Astrocyte (in vitro differentiated cells and primary cell): ENCODE measurements around the gene DYRK1A.

Source experiments
- EZH2 ChIP-seq: IDR thresholded peaks from 2 replicates; pipeline ENCODE4 v1.6.1; 2012; ENCODE audit warnings: mild to moderate bottlenecking, low read length, inconsistent platforms; ENCODE audit not compliant: insufficient read depth
- TF ChIP-seq, protein P1 (sequence below): IDR thresholded peaks from 2 replicates; pipeline ENCODE4 v1.5.1; 2011; ENCODE audit warnings: low read depth, mild to moderate bottlenecking, inconsistent platforms, low read length, moderate library complexity; ENCODE audit not compliant: insufficient read depth

DNA sequence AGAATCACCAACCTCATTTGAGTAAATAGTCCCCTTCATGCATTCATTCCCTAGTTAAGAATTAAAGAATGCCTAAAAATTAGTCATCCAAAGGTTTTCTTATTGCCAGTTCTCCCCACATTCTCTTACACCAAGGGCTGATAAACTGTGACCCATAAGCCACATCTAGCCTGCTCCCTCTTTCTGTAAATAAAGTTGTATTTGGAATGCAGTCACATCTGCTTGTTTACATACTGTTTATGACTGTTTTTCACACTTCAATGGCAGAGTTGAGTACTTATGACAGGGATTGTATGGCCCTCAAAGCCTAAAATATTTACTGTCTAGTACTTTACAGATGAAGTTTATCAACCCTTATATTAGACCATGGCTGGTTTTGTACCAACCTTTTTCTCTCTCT, 16.1 kb upstream of the DYRK1A start:
- TF ChIP-seq, protein P1, sequence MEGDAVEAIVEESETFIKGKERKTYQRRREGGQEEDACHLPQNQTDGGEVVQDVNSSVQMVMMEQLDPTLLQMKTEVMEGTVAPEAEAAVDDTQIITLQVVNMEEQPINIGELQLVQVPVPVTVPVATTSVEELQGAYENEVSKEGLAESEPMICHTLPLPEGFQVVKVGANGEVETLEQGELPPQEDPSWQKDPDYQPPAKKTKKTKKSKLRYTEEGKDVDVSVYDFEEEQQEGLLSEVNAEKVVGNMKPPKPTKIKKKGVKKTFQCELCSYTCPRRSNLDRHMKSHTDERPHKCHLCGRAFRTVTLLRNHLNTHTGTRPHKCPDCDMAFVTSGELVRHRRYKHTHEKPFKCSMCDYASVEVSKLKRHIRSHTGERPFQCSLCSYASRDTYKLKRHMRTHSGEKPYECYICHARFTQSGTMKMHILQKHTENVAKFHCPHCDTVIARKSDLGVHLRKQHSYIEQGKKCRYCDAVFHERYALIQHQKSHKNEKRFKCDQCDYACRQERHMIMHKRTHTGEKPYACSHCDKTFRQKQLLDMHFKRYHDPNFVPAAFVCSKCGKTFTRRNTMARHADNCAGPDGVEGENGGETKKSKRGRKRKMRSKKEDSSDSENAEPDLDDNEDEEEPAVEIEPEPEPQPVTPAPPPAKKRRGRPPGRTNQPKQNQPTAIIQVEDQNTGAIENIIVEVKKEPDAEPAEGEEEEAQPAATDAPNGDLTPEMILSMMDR, result no peak
- TF ChIP-seq EZH2, result no peak
